ENCODE results near the gene TSC2. TPM values are rescaled to one million over a fixed set of nuclear protein-coding genes. Genes with fewer than 3 reads are reported as not detected.

TSC2 gene
- total and polyA plus RNA-seq, 2 of the 13 experiments (the other 11 are each of a cell fraction or from before 2014, with no cell fraction given): 19.6 to 40.4 TPM

DNA sequence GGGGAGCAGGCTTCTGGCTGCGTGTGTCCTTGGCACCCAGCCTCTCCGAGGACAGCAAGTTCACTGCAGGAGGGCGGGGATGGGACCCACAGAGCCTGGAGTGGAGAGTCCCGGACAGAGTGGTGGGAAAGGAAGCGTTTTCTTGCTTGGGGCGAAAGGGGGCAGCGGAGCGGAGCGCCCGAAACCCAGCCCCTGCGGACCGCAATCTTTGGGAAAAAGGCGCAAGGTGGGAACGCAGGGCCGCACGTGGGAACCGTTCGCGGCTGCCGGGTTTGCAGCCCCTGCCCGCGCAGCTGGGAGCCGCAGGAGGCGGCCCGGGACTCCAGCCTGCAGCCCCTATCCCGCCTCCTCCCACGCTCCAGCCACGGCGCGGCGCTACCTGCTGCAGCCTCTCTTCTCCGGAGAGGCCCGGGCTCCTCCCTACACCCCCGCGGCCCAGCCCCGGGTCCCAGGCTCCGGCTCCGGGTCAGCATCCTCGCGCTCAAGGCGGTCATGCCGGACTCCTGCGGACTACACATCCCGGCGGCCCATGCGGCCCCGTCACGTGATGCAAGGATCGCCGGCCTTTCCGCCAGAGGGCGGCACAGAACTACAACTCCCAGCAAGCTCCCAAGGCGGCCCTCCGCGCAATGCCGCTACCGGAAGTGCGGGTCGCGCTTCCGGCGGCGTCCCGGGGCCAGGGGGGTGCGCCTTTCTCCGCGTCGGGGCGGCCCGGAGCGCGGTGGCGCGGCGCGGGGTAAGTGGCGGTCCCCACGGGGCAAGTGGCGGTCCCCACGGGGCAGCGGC lies at the start of gene TSC2, which contains the start of gene NTHL1 (continued):
- TF ChIP-seq ZNF569 (CRISPR knock-in tag; IDR thresholded peaks at IDR 0.05; ENCODE audit: borderline replicate concordance) (0 out of 2 replicates have a peak, but pooled peaks have one; percentile 39), KLF11 (CRISPR knock-in tag; IDR thresholded peaks at IDR 0.05) (no peak), SPEN (CRISPR knock-in tag; IDR thresholded peaks at IDR 0.05; ENCODE audit: low read depth) (peak; percentile 81), ZFP36L1 (CRISPR knock-in tag; IDR thresholded peaks at IDR 0.05) (no peak; the same call in 1 of the 2 replicates), ZNF577 (CRISPR knock-in tag; IDR thresholded peaks at IDR 0.05; ENCODE audit: borderline replicate concordance, low read depth) (no peak), ZNF598 (CRISPR knock-in tag; IDR thresholded peaks at IDR 0.05; ENCODE audit: borderline replicate concordance) (0 out of 2 replicates have a peak, but pooled peaks have one; percentile 13), TBL1XR1 (IDR thresholded peaks at IDR 0.05; ENCODE audit: borderline replicate concordance, low read length, partially characterized antibody) (peak; percentile 27), SNAI1 (CRISPR knock-in tag; IDR thresholded peaks at IDR 0.05; ENCODE audit: borderline replicate concordance) (peak; percentile 57; the same call in 1 of the 2 replicates), IRF2 (CRISPR knock-in tag; IDR thresholded peaks at IDR 0.05) (peak; percentile 96), RBFOX2 (IDR thresholded peaks at IDR 0.05; ENCODE audit: low read depth, low read length) (peak; percentile 85), ZNF660 (CRISPR knock-in tag; IDR thresholded peaks at IDR 0.05; ENCODE audit: borderline replicate concordance, low read depth) (no peak), HNF4G (IDR thresholded peaks at IDR 0.05; ENCODE audit: borderline replicate concordance, low read depth, low read length) (no peak), HNF4G (CRISPR knock-in tag; IDR thresholded peaks at IDR 0.05; ENCODE audit: borderline replicate concordance, low read depth) (no peak), NR2F1 (CRISPR knock-in tag; IDR thresholded peaks at IDR 0.05) (no peak), PHF8 (CRISPR knock-in tag; IDR thresholded peaks at IDR 0.05) (peak; percentile 75), ZMYM2 (CRISPR knock-in tag; IDR thresholded peaks at IDR 0.05) (0 out of 2 replicates have a peak, but pooled peaks have one; percentile 36)
- TF ChIP-seq, protein P1, sequence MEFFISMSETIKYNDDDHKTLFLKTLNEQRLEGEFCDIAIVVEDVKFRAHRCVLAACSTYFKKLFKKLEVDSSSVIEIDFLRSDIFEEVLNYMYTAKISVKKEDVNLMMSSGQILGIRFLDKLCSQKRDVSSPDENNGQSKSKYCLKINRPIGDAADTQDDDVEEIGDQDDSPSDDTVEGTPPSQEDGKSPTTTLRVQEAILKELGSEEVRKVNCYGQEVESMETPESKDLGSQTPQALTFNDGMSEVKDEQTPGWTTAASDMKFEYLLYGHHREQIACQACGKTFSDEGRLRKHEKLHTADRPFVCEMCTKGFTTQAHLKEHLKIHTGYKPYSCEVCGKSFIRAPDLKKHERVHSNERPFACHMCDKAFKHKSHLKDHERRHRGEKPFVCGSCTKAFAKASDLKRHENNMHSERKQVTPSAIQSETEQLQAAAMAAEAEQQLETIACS (CRISPR knock-in tag; IDR thresholded peaks at IDR 0.05): no peak
- TF ChIP-seq, protein P2, sequence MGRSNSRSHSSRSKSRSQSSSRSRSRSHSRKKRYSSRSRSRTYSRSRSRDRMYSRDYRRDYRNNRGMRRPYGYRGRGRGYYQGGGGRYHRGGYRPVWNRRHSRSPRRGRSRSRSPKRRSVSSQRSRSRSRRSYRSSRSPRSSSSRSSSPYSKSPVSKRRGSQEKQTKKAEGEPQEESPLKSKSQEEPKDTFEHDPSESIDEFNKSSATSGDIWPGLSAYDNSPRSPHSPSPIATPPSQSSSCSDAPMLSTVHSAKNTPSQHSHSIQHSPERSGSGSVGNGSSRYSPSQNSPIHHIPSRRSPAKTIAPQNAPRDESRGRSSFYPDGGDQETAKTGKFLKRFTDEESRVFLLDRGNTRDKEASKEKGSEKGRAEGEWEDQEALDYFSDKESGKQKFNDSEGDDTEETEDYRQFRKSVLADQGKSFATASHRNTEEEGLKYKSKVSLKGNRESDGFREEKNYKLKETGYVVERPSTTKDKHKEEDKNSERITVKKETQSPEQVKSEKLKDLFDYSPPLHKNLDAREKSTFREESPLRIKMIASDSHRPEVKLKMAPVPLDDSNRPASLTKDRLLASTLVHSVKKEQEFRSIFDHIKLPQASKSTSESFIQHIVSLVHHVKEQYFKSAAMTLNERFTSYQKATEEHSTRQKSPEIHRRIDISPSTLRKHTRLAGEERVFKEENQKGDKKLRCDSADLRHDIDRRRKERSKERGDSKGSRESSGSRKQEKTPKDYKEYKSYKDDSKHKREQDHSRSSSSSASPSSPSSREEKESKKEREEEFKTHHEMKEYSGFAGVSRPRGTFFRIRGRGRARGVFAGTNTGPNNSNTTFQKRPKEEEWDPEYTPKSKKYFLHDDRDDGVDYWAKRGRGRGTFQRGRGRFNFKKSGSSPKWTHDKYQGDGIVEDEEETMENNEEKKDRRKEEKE (IDR thresholded peaks at IDR 0.05): no peak
- TF ChIP-seq, protein P3, sequence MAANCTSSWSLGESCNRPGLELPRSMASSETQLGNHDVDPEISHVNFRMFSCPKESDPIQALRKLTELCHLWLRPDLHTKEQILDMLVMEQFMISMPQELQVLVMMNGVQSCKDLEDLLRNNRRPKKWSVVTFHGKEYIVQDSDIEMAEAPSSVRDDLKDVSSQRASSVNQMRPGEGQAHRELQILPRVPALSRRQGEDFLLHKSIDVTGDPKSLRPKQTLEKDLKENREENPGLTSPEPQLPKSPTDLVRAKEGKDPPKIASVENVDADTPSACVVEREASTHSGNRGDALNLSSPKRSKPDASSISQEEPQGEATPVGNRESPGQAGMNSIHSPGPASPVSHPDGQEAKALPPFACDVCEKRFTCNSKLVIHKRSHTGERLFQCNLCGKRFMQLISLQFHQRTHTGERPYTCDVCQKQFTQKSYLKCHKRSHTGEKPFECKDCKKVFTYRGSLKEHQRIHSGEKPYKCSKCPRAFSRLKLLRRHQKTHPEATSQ (CRISPR knock-in tag; IDR thresholded peaks at IDR 0.05; ENCODE audit: borderline replicate concordance): no peak
